ENCODE results near the gene CAVIN1. TPM values are rescaled to one million over a fixed set of nuclear protein-coding genes. Genes with fewer than 3 reads are reported as not detected.

The CAVIN1 gene
- total RNA-seq, 1 donor from 2014 or later, result 342 TPM

DNA sequence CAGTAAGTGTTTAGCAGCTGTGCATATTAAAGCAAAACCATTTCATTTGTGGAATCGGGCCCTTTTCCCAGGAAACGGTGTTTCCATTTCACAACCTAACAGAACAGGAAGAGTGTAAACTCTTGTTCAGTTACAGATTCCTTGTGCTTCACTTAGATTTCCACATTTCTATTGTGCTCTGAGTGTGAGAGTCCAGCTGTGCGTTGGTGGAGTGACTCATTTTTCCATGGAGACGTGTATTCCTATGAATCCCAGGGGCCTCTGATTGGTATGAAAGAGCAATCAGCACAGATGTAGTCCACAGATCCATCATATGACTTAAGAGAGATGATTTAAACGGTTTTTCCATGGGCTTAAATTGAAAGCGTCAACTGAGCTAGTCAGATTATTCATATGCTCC, 13.3 kb upstream of the CAVIN1 start:
- no peak for DNase-seq
- H3K27ac ChIP-seq, result peak overlapping the region; percentile 17
- ATAC-seq, result peak; percentile 64
- H3K27me3 ChIP-seq, result no peaks in the 10 kb centered on the region
- intact Hi-C loops (cut with DNase I), result no loop called here
- no peaks in the 10 kb centered on the region for H3K36me3 ChIP-seq
- peaks cover 6% of the 10 kb centered on the region for H3K4me1 ChIP-seq
- TF ChIP-seq, protein P1, sequence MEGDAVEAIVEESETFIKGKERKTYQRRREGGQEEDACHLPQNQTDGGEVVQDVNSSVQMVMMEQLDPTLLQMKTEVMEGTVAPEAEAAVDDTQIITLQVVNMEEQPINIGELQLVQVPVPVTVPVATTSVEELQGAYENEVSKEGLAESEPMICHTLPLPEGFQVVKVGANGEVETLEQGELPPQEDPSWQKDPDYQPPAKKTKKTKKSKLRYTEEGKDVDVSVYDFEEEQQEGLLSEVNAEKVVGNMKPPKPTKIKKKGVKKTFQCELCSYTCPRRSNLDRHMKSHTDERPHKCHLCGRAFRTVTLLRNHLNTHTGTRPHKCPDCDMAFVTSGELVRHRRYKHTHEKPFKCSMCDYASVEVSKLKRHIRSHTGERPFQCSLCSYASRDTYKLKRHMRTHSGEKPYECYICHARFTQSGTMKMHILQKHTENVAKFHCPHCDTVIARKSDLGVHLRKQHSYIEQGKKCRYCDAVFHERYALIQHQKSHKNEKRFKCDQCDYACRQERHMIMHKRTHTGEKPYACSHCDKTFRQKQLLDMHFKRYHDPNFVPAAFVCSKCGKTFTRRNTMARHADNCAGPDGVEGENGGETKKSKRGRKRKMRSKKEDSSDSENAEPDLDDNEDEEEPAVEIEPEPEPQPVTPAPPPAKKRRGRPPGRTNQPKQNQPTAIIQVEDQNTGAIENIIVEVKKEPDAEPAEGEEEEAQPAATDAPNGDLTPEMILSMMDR (IDR thresholded peaks at IDR 0.05), result no peak
- no peak overlapping the region for H3K4me3 ChIP-seq
- H3K9me3 ChIP-seq, result no peaks in the 10 kb centered on the region

DNA sequence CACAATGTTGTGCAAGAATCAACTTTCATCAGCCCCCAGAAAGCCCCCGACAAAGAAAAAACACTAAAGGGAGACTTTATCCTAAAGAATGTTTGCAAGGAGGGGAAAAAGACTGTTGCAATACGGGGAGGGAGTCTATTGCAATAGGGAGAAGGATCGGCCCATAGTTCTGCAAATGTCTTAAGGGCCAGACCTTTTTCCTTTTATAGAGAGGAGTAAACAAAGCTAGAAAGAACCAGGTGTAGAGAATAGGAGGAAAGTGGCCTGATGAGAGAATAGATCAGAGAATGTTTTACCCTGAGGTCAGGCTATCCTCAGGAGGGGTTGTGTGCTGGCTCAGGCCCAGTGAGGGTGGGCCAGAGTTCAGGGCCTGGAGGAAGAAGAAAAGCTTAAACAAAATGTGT, 8.7 kb upstream of the CAVIN1 start:
- Histone ChIP-seq H3K9me3 (no peaks in the 10 kb centered on the region), H3K27me3 (no peaks in the 10 kb centered on the region), H3K36me3 (no peaks in the 10 kb centered on the region), H3K27ac (peak overlapping the region; percentile 37), H3K4me3 (no peak overlapping the region), H3K4me1 (peaks cover 16% of the 10 kb centered on the region)
- DNase-seq (no peak), ATAC-seq (peak; percentile 64)
- TF ChIP-seq, protein P1 (IDR thresholded peaks at IDR 0.05), result no peak
- intact Hi-C loops (cut with DNase I), result no loop called here

GRCh38 chr17:42429726-42430447, 6.8 kb upstream of the CAVIN1 start:
- no peaks in the 10 kb centered on the region for H3K27me3 ChIP-seq
- intact Hi-C loops (cut with DNase I), result loop anchor here (5.0 kb wide), 1 partner anchor 82 kb away; no protein-coding TSS in a partner anchor
- peaks cover 18% of the 10 kb centered on the region for H3K4me1 ChIP-seq
- H3K36me3 ChIP-seq, result no peaks in the 10 kb centered on the region
- H3K27ac ChIP-seq, result no peak overlapping the region
- TF ChIP-seq, protein P1 (IDR thresholded peaks at IDR 0.05), result no peak
- ATAC-seq, result no peak
- no peak for DNase-seq
- no peaks in the 10 kb centered on the region for H3K9me3 ChIP-seq
- H3K4me3 ChIP-seq, result no peak overlapping the region

GRCh38 chr17:42428141-42428944, 5.3 kb upstream of the CAVIN1 start:
- DNase-seq (no peak), ATAC-seq (peak; percentile 92)
- TF ChIP-seq, protein P1 (IDR thresholded peaks at IDR 0.05), result peak; percentile 78
- Histone ChIP-seq H3K27me3 (no peaks in the 10 kb centered on the region), H3K9me3 (no peaks in the 10 kb centered on the region), H3K27ac (peak overlapping the region; percentile 37), H3K4me3 (no peak overlapping the region), H3K36me3 (no peaks in the 10 kb centered on the region), H3K4me1 (peaks cover 20% of the 10 kb centered on the region)
- intact Hi-C loops (cut with DNase I), result loop anchor here (5.0 kb wide), 1 partner anchor 84 kb away; no protein-coding TSS in a partner anchor

DNA sequence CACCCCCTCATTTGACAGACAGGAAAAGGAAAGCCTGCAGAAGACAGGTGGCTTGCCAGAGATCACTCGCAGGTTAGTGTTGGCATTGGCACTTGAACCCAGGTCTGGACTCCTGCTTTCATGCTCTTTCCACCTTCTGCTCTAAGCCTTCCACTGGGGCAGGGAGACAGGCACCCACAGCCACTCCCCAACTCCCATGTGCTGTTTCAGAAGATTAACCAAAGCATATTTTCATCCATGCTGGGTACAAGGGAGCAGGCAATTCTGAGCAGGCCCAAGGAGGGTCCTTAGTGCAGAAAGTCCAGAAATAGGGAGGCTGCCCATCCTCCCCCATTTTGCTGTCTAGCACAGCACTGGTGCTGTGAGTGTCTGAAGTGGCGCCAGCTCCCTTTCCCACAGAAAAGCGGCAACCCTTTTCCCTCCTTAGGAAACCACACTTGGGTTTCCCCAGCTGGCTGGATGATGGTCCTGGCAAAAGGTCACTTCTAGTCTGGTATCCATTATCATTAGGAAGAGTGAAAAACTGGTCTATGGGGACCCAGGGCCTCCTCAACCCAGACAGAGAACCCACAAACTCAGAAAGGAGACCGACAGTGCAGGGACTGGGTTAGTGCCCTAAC, 2.0 kb upstream of the CAVIN1 start:
- Histone ChIP-seq H3K36me3 (no peaks in the 10 kb centered on the region), H3K4me1 (peaks cover 12% of the 10 kb centered on the region), H3K27me3 (no peaks in the 10 kb centered on the region), H3K4me3 (no peak overlapping the region), H3K27ac (no peak overlapping the region), H3K9me3 (no peaks in the 10 kb centered on the region)
- ATAC-seq, result no peak
- no peak for DNase-seq
- intact Hi-C loops (cut with DNase I), result loop anchor here (5.0 kb wide), 1 partner anchor 87 kb away; no protein-coding TSS in a partner anchor
- TF ChIP-seq, protein P1 (IDR thresholded peaks at IDR 0.05), result no peak
